GM23338 (cell line): Measurements from ENCODE around the gene PTBP3. TPM values are rescaled to one million over a fixed set of nuclear protein-coding genes. Genes with fewer than 3 reads are reported as not detected.

Source experiments
- ATAC-seq: fragments of 200-7000 bp; cut with Tn5 transposase; 3 replicates; pipeline ENCODE4 v1.9.1; 2020
- DNase-seq: peaks from one replicate; pipeline ENCODE4 v3.0.0-alpha.2; 2015; ENCODE audit warnings: low spot score
- H2AFZ ChIP-seq: fragments of 200-600 bp; sonication (generic); 2 replicates; pipeline ENCODE4 v1.8.0; 2016; ENCODE audit warnings: antibody characterized with exemption, mild to moderate bottlenecking, moderate library complexity
- H3F3A ChIP-seq: fragments of 200-600 bp; sonication (generic); replicated peaks from 2 replicates; pipeline ENCODE4 v1.8.0; 2017; ENCODE audit warnings: antibody characterized with exemption, mixed run types, low read depth
- H3K27ac ChIP-seq: fragments of 200-600 bp; sonication (generic); 2 replicates; pipeline ENCODE4 v1.6.1; 2016; ENCODE audit warnings: low read depth
- H3K27me3 ChIP-seq: fragments of 200-600 bp; sonication (generic); 2 replicates; pipeline ENCODE4 v1.8.0; 2016; ENCODE audit warnings: mild to moderate bottlenecking, mixed run types, moderate library complexity; ENCODE audit not compliant: insufficient read depth
- H3K36me3 ChIP-seq: fragments of 200-600 bp; sonication (generic); 2 replicates; pipeline ENCODE4 v1.8.0; 2016; ENCODE audit warnings: mild to moderate bottlenecking; ENCODE audit not compliant: insufficient read depth
- H3K4me1 ChIP-seq: fragments of 200-600 bp; sonication (generic); 2 replicates; pipeline ENCODE4 v1.8.0; 2016; ENCODE audit warnings: mild to moderate bottlenecking, moderate library complexity; ENCODE audit not compliant: insufficient read depth
- H3K4me2 ChIP-seq: fragments of 200-600 bp; sonication (generic); 2 replicates; pipeline ENCODE4 v1.7.1; 2017; ENCODE audit warnings: mixed run types
- H3K4me3 ChIP-seq: fragments of 200-600 bp; sonication (generic); 2 replicates; pipeline ENCODE4 v1.6.1; 2016; ENCODE audit warnings: mixed run types
- H3K79me2 ChIP-seq: fragments of 200-600 bp; sonication (generic); replicated peaks from 2 replicates; pipeline ENCODE4 v1.8.0; 2017; ENCODE audit warnings: mild to moderate bottlenecking; ENCODE audit not compliant: insufficient read depth
- H3K9me2 ChIP-seq: fragments of 200-600 bp; sonication (generic); 2 replicates; pipeline ENCODE4 v1.8.0; 2017; ENCODE audit not compliant: insufficient read depth
- H4K20me1 ChIP-seq: fragments of 200-600 bp; sonication (generic); replicated peaks from 2 replicates; pipeline ENCODE4 v1.8.0; 2017; ENCODE audit warnings: mild to moderate bottlenecking; ENCODE audit not compliant: insufficient read depth
- H3K27ac Mint-ChIP-seq: 2 replicates; pipeline ENCODE4 v1.8.0; 2020; ENCODE audit warnings: inconsistent platforms, mild to moderate bottlenecking, moderate library complexity, mixed read lengths
- H3K27me3 Mint-ChIP-seq: 3 replicates; pipeline ENCODE4 v1.8.0; 2022; ENCODE audit warnings: low read depth, mild to moderate bottlenecking, moderate library complexity, mixed read lengths, inconsistent platforms; ENCODE audit not compliant: insufficient read depth, poor library complexity
- H3K36me3 Mint-ChIP-seq: 3 replicates; pipeline ENCODE4 v1.8.0; 2021; ENCODE audit warnings: low read depth, mild to moderate bottlenecking, inconsistent platforms, moderate library complexity, mixed read lengths
- H3K4me1 Mint-ChIP-seq: 3 replicates; pipeline ENCODE4 v1.8.0; 2020; ENCODE audit warnings: mild to moderate bottlenecking, inconsistent platforms, mixed read lengths
- H3K4me3 Mint-ChIP-seq: 3 replicates; pipeline ENCODE4 v1.8.0; 2021; ENCODE audit warnings: moderate library complexity, mild to moderate bottlenecking, inconsistent platforms, mixed read lengths
- H3K9me3 Mint-ChIP-seq: 3 replicates; pipeline ENCODE4 v1.8.0; 2020; ENCODE audit warnings: moderate library complexity, mild to moderate bottlenecking, inconsistent platforms, mixed read lengths
- CREB1 ChIP-seq: fragments of 250-450 bp; sonication (Bioruptor Pico); IDR thresholded peaks from 2 replicates; pipeline ENCODE4 v1.5.0; 2020; ENCODE audit warnings: low read depth, mild to moderate bottlenecking, moderate library complexity
- CTCF ChIP-seq, 2 experiments: fragments of 200-600 bp in 1 of 2; sonication (generic) in 1 of 2; conservative IDR thresholded peaks; 2 replicates each; pipeline versions ENCODE4 v1.5.1 to v1.6.1; 2016 to 2017; ENCODE audit warnings: antibody characterized with exemption in 2 of 2, low read depth in 2 of 2, mild to moderate bottlenecking in 2 of 2, moderate library complexity in 1 of 2
- ETS1 ChIP-seq: IDR thresholded peaks from 2 replicates; pipeline ENCODE4 v1.6.1; 2016; ENCODE audit warnings: antibody characterized with exemption
- EZH2 ChIP-seq: fragments of 200-600 bp; sonication (generic); IDR thresholded peaks from one replicate; pipeline ENCODE4 v1.8.0; 2017; ENCODE audit warnings: antibody characterized with exemption, mild to moderate bottlenecking, low read depth; ENCODE audit not compliant: unreplicated experiment
- EZH2phosphoT487 ChIP-seq: fragments of 200-600 bp; sonication (generic); IDR thresholded peaks from one replicate; pipeline ENCODE4 v1.8.1; 2018; ENCODE audit warnings: antibody characterized with exemption; ENCODE audit not compliant: unreplicated experiment
- JUNB ChIP-seq: IDR thresholded peaks from one replicate; pipeline ENCODE4 v1.6.1; 2016; ENCODE audit warnings: antibody characterized with exemption; ENCODE audit not compliant: unreplicated experiment
- NANOG ChIP-seq: IDR thresholded peaks from 2 replicates; pipeline ENCODE4 v1.6.1; 2016; ENCODE audit warnings: antibody characterized with exemption, borderline replicate concordance
- POLR2AphosphoS5 ChIP-seq: IDR thresholded peaks from 2 replicates; pipeline ENCODE4 v1.6.1; 2016; ENCODE audit warnings: antibody characterized with exemption, low read depth
- REST ChIP-seq: IDR thresholded peaks from one replicate; pipeline ENCODE4 v1.6.1; 2018; ENCODE audit warnings: antibody characterized with exemption; ENCODE audit not compliant: unreplicated experiment
- STAT1 ChIP-seq: IDR thresholded peaks from one replicate; pipeline ENCODE4 v1.6.1; 2016; ENCODE audit warnings: antibody characterized with exemption; ENCODE audit not compliant: unreplicated experiment
- ZNF114 ChIP-seq: fragments of 250-450 bp; sonication (Bioruptor Pico); IDR thresholded peaks from 2 replicates; pipeline ENCODE4 v1.5.0; 2020; ENCODE audit warnings: mild to moderate bottlenecking, moderate library complexity
- ZNF331 ChIP-seq: fragments of 250-450 bp; sonication (Bioruptor Pico); IDR thresholded peaks from 2 replicates; pipeline ENCODE4 v1.5.0; 2020; ENCODE audit warnings: low read depth, mild to moderate bottlenecking, moderate library complexity
- ZNF462 ChIP-seq: fragments of 250-450 bp; sonication (Bioruptor Pico); IDR thresholded peaks from 2 replicates; pipeline ENCODE4 v1.5.0; 2020; ENCODE audit warnings: mild to moderate bottlenecking, moderate library complexity
- polyA plus RNA-seq: library from polyadenylated mRNA; unstranded; fragments of >200 nt; fragmentation: Nextera tagmentation; extraction: Ambion mirVana; gene quantifications from 2 replicates; pipeline ENCODE4 v1.2.1, GENCODE V29; 2016
- total RNA-seq: library from RNA; depleted of rRNA; stranded (reverse); fragments of >200 nt; shearing (Covaris generic); gene quantifications from 2 replicates; pipeline ENCODE4 v1.2.3, GENCODE V29; 2014

The PTBP3 gene
- total and polyA plus RNA-seq, 2 experiments from 2014 or later: 20.0 to 92.9 TPM

- Histone ChIP-seq H3K4me2 (peak overlapping the region; percentile 83), H4K20me1 (peaks cover 2% of the 10 kb centered on the region; the same call in 1 of the 2 replicates), H2AFZ (peak overlapping the region; percentile 87; the same call in 1 of the 2 replicates), H3K79me2 (peaks cover 20% of the 10 kb centered on the region), H3K4me1 (peaks cover 10% of the 10 kb centered on the region), H3K27ac (peak overlapping the region; percentile 96; the same call in 1 of the 2 replicates), H3K36me3 (no peaks in the 10 kb centered on the region), H3K27me3 (no peaks in the 10 kb centered on the region), H3F3A (peaks cover 10% of the 10 kb centered on the region), H3K9me2 (no peaks in the 10 kb centered on the region), H3K4me3 (peak overlapping the region; percentile 89)
- Mint-ChIP-seq H3K9me3 (no peaks in the 10 kb centered on the region), H3K27me3 (peaks cover 10% of the 10 kb centered on the region), H3K27ac (no peak overlapping the region), H3K4me1 (peaks cover 22% of the 10 kb centered on the region), H3K4me3 (peak overlapping the region; percentile 93), H3K36me3 (no peaks in the 10 kb centered on the region)
- ATAC-seq: no peak
- no peak for TF ChIP-seq ZNF462 (CRISPR knock-in tag)
- no peak for TF ChIP-seq ETS1
- TF ChIP-seq REST: no peak
- no peak for TF ChIP-seq EZH2
- no peak for TF ChIP-seq NANOG
- no peak for TF ChIP-seq CTCF (conservative IDR thresholded peaks at IDR 0.05; ENCODE audit: low read depth in 2 of 2)
- no peak for TF ChIP-seq EZH2phosphoT487
- no peak for TF ChIP-seq CREB1 (CRISPR knock-in tag)
- no peak for TF ChIP-seq POLR2AphosphoS5
- TF ChIP-seq JUNB: no peak
- no peak for TF ChIP-seq ZNF114 (CRISPR knock-in tag)
- TF ChIP-seq ZNF331 (CRISPR knock-in tag): no peak
- TF ChIP-seq STAT1: no peak
- no peak for DNase-seq
Measured at GRCh38 chr9:112378328-112379176, 45.1 kb upstream of the PTBP3 start.
